GM12801 (cell line): ENCODE data around the gene DYDC1.

Source experiments
- TF ChIP-seq, protein P1 (sequence below): IDR thresholded peaks from one replicate; pipeline ENCODE4 v1.5.1; 2011; ENCODE audit warnings: control low read depth; ENCODE audit not compliant: insufficient read length; ENCODE audit errors: extremely low read depth

DYDC1 gene

DNA sequence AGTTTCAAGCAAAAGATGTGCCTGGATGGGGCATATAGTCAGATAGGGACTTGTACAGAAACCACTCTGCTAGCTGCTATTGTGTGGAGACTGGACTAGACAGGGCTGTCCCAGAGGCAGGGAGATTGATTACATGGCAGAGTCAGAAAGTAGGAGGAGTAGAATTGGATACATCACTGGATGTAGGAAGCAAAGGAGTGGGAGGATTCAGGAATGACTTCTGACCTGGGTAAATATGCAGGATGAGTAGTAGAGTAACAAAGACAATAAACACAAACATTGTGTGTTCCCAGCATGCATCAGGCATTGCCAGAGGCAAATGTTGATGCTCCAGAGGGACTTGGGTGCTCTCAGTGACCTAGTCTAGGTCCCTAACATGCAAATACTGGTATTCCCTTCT lies 36.2 kb downstream of the DYDC1 start:
- TF ChIP-seq, protein P1, sequence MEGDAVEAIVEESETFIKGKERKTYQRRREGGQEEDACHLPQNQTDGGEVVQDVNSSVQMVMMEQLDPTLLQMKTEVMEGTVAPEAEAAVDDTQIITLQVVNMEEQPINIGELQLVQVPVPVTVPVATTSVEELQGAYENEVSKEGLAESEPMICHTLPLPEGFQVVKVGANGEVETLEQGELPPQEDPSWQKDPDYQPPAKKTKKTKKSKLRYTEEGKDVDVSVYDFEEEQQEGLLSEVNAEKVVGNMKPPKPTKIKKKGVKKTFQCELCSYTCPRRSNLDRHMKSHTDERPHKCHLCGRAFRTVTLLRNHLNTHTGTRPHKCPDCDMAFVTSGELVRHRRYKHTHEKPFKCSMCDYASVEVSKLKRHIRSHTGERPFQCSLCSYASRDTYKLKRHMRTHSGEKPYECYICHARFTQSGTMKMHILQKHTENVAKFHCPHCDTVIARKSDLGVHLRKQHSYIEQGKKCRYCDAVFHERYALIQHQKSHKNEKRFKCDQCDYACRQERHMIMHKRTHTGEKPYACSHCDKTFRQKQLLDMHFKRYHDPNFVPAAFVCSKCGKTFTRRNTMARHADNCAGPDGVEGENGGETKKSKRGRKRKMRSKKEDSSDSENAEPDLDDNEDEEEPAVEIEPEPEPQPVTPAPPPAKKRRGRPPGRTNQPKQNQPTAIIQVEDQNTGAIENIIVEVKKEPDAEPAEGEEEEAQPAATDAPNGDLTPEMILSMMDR = no peak

DNA sequence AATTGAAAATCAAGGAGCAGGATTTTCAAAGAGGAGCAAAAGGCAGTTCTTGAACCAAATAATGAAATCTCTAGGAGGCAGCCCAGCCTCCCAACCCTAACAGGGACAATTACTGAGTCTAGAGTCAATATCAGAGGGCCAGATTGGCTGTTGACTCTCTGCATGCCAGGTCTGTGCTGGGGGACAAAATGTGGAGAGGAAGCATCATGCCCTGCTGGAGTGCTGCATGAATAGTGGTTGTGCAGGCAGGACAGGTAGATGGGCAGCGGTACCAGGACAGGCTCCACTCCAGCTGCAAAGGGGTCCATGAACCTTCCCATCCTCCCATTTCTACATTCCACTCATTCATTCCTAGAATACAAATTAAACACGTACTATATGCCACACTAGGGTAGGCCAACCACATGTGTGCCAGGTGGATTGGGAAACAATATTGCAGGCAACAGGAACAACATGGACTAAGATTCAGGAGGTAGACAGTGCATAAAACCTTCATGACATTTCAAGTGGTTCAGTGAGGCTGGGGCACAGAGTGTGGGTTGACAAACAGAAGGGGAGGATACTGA lies 36.7 kb downstream of the DYDC1 start:
- TF ChIP-seq, protein P1 = no peak

DNA sequence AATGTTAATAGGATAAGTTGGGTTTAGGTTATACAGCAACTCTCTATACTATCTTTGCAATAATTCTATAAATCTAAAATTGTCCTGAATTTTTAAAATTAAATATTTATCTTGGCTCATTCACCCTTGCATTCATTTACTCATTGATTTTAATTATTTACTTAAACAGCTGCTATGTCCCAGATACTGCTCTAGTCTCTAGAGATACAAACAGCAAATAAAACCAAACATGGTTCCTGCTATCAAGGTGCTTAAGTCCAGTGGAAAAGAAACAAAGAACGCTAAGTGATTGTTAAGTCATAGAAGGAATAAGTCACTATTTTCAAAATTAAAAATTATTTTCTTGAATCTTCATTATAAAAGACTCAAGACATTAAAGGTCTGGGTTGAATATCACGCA lies 37.2 kb downstream of the DYDC1 start:
- TF ChIP-seq, protein P1 = no peak

DNA sequence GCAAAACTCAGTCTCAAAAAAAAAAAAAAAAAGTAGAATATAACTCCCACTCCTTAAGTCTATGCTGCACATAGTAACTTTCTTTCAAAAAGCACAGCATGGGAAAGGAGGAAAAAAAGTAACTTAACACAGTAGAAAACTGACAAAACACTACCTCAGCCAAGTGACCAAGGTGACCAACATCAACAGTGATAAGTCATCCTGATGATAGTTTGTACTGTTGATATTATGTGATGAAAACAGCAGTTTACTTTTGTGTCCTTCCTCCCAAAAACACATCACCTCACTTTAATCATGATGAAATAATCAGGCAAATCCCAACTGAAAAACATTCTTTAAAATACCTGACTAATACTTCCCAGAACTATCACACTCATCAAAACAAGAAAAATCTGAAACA lies 37.8 kb downstream of the DYDC1 start:
- TF ChIP-seq, protein P1 = no peak

DNA sequence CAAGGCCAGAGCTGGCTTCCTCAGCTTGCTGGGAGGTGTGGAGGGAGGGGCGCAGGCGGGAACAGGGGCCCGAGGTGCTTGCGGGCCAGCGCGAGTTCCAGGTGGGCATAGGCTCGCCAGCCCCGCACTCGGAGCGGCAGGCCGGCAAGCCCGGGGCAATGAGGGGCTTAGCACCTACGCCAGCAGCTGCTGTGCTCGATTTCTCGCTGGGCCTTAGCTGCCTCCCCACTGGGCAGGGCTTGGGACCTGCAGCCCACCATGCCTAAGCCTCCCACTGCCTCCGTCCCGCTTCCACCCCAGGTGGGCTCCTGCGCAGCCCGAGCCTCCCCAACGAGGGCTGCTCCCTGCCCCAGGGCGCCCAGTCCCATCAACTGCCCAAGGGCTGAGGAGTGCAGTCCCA lies 41.2 kb downstream of the DYDC1 start:
- TF ChIP-seq, protein P1 = no peak

DNA sequence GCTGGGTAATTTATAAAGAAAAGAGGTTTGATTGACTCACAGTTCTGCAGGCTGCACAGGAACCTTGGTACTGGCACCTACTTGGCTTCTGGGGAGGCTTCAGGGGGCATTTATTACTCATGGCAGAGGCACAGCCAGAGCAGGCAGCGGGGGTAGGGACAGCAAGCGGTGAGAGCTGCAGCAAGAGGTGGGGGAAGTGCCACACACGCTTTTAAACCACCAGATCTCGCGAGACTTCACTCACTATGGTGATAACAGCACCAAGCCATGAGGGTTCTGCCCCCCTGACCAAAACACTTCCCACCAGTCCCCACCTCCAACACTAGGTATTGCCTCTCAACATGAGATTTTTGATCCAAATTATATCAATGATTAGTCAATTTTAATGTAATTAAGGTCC lies 43.0 kb downstream of the DYDC1 start:
- TF ChIP-seq, protein P1 = no peak

DNA sequence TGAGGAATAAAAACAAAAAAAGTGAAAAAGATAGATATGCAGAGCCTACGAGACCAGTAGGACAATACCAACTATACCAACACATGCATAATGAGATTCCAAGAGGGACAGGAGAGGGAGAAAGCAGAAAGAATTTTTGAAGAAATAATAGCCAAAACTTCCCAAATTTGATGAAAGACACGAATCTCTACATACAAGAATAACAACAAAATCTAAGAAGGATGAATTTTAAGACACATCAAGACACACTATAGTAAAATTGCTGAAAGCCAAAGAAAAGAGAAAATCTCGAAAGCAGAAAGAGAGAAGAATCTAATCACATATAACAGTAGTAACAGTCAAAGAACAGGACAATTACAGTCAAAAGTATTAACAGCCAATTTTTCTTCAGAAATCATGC lies 59.6 kb downstream of the DYDC1 start:
- TF ChIP-seq, protein P1 = no peak
